Peyer's patch (tissue), 4 donors: ENCODE measurements around the gene STK16.

Experiments used
- POLR2A ChIP-seq, 2 donors: fragments of 450-650 bp; IDR thresholded peaks; one replicate each; pipeline ENCODE4 v1.5.1; 2017; ENCODE audit warnings: antibody characterized with exemption in 2 of 2, mild to moderate bottlenecking in 2 of 2, moderate library complexity in 2 of 2
- TF ChIP-seq, protein P1 (sequence below), 6 experiments: fragments of 450-650 bp in 4 of 6; fragments of 200-600 bp in 2 of 6; sonication (generic) in 1 of 6; IDR thresholded peaks; one replicate each; pipeline ENCODE4 v1.5.1; 2017 to 2019; ENCODE audit warnings: antibody characterized with exemption in 6 of 6, mild to moderate bottlenecking in 3 of 6, moderate library complexity in 1 of 6

DNA sequence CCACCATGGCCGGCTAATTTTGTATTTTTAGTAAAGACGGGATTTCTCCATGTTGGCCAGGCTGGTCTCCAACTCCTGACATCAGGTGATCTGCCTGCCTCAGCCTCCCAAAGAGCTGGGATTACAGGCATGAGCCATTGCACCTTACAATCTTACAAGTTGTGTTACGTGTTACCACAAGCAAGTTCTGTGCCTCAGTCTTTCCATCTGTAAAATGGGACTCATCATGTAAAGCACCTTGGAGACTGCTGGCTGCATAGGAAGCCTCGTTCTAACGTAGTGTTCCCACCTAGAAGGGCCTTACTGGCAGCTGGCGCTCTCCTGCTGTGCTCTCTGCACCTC lies 43.9 kb downstream of the STK16 start:
- TF ChIP-seq POLR2A (IDR thresholded peaks at IDR 0.05): no peak
- TF ChIP-seq, protein P1, sequence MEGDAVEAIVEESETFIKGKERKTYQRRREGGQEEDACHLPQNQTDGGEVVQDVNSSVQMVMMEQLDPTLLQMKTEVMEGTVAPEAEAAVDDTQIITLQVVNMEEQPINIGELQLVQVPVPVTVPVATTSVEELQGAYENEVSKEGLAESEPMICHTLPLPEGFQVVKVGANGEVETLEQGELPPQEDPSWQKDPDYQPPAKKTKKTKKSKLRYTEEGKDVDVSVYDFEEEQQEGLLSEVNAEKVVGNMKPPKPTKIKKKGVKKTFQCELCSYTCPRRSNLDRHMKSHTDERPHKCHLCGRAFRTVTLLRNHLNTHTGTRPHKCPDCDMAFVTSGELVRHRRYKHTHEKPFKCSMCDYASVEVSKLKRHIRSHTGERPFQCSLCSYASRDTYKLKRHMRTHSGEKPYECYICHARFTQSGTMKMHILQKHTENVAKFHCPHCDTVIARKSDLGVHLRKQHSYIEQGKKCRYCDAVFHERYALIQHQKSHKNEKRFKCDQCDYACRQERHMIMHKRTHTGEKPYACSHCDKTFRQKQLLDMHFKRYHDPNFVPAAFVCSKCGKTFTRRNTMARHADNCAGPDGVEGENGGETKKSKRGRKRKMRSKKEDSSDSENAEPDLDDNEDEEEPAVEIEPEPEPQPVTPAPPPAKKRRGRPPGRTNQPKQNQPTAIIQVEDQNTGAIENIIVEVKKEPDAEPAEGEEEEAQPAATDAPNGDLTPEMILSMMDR (IDR thresholded peaks at IDR 0.05): no peak
